Head of caudate nucleus (tissue), 42 donors: ENCODE data around the gene BCKDHB.
"Not testable (repeated sequence)": the region's sequence is repeated elsewhere in the genome, so short reads cannot be mapped to it uniquely, and the experiment has no call there.

Experiments
- DNase-seq, 42 donors: peaks; one replicate each; pipeline versions ENCODE4 v3.0.0 to v3.0.0-alpha.2; 2020 to 2021; ENCODE audit warnings: mixed read lengths in 7 of 42
- intact Hi-C: fragments of 100-400 bp; cut with DNase I; formaldehyde crosslinking; loops from one replicate; pipeline ENCODE4 v1.15.0; 2022

BCKDHB gene

GRCh38 chr6:80186082-80186481 lies 79.6 kb downstream of the BCKDHB start:
- intact Hi-C loops: no loop called here
- DNase-seq: no peak

GRCh38 chr6:80196906-80197305 lies 90.4 kb downstream of the BCKDHB start:
- no peak for DNase-seq
- intact Hi-C loops: no loop called here

GRCh38 chr6:80197474-80197873 lies 91.0 kb downstream of the BCKDHB start:
- intact Hi-C loops: no loop called here
- DNase-seq: peak in 2 of 42 donors; percentile 12 to 47

GRCh38 chr6:80197986-80198385 lies 91.5 kb downstream of the BCKDHB start:
- no peak for DNase-seq
- intact Hi-C loops: no loop called here

- intact Hi-C loops: no loop called here
- no peak for DNase-seq
Measured at GRCh38 chr6:80203283-80203682, 96.8 kb downstream of the BCKDHB start.

GRCh38 chr6:80205404-80205803 lies 98.9 kb downstream of the BCKDHB start:
- DNase-seq: no peak
- intact Hi-C loops: no loop called here

GRCh38 chr6:80206758-80207157 lies 100.3 kb downstream of the BCKDHB start:
- intact Hi-C loops: no loop called here
- DNase-seq: no peak

GRCh38 chr6:80209430-80209829 lies 103.0 kb downstream of the BCKDHB start:
- DNase-seq: no peak
- intact Hi-C loops: no loop called here

GRCh38 chr6:80210618-80211017 lies 104.1 kb downstream of the BCKDHB start:
- no peak for DNase-seq
- intact Hi-C loops: no loop called here

- DNase-seq: no peak
- intact Hi-C loops: no loop called here
Measured at GRCh38 chr6:80211286-80211685, 104.8 kb downstream of the BCKDHB start.

- intact Hi-C loops, DNase-seq: not testable (repeated sequence)
Measured at GRCh38 chr6:80211890-80212289, 105.4 kb downstream of the BCKDHB start.

- DNase-seq: peak in 31 of 42 donors; percentile 9 to 74 (median 38)
- intact Hi-C loops: no loop called here
Measured at GRCh38 chr6:80214436-80215022, 108.1 kb downstream of the BCKDHB start.

- intact Hi-C loops: no loop called here
Measured at GRCh38 chr6:80215063-80215462, 108.6 kb downstream of the BCKDHB start.

GRCh38 chr6:80217794-80218193 lies 111.3 kb downstream of the BCKDHB start:
- intact Hi-C loops: no loop called here

More at GRCh38 chr6:80215063-80215462, 108.6 kb downstream of the BCKDHB start:
- no peak for DNase-seq

GRCh38 chr6:80223743-80224212 lies 117.3 kb downstream of the BCKDHB start:
- no peak for DNase-seq
- intact Hi-C loops: no loop called here

More at GRCh38 chr6:80217794-80218193, 111.3 kb downstream of the BCKDHB start:
- DNase-seq: no peak

GRCh38 chr6:80226151-80226550 lies 119.7 kb downstream of the BCKDHB start:
- intact Hi-C loops: no loop called here
- no peak for DNase-seq

- no peak for DNase-seq
- intact Hi-C loops: no loop called here
Measured at GRCh38 chr6:80226699-80227098, 120.2 kb downstream of the BCKDHB start.

GRCh38 chr6:80227545-80228105 lies 121.2 kb downstream of the BCKDHB start:
- no peak for DNase-seq
- intact Hi-C loops: no loop called here

- DNase-seq: no peak
- intact Hi-C loops: no loop called here
Measured at GRCh38 chr6:80233262-80233661, 126.8 kb downstream of the BCKDHB start.

GRCh38 chr6:80233958-80234357 lies 127.5 kb downstream of the BCKDHB start:
- intact Hi-C loops: no loop called here
- DNase-seq: no peak

GRCh38 chr6:80234401-80234800 lies 127.9 kb downstream of the BCKDHB start:
- intact Hi-C loops: no loop called here
- no peak for DNase-seq
